HepG2 (cell line): ENCODE results near the gene TMEM250. TPM values are rescaled to one million over a fixed set of nuclear protein-coding genes. Genes with fewer than 3 reads are reported as not detected.
A peak's percentile ranks its signal among the peaks of the same experiment; 100 is the strongest.

Experiments
- ATAC-seq: fragments of 200-7000 bp; cut with Tn5 transposase; 3 replicates; pipeline ENCODE4 v1.9.1; 2020; ENCODE audit warnings: mild to moderate bottlenecking, moderate library complexity
- BruUV-seq: library from RNA; stranded (reverse); fragments of 400-500 nt; replicated peaks from 2 replicates; lab custom pipeline; 2021; lab: Mats Ljungman, UMichigan
- CTCF ChIA-PET: fragments of 300-600 bp; formaldehyde crosslinking; extraction: SDS; loops from one replicate; lab custom pipeline; 2021; ENCODE audit warnings: low total read pairs, inconsistent platforms, low intra/inter-chr PET ratio; lab: Yijun Ruan, JAX
- POLR2A ChIA-PET: fragments of 350-600 bp; sonication (Branson Sonifier 250); formaldehyde crosslinking; loops from one replicate; lab custom pipeline; 2020; ENCODE audit warnings: antibody characterized with exemption, inconsistent platforms; lab: Yijun Ruan, JAX
- DNase-seq: peaks from one replicate; pipeline ENCODE4 v3.0.0-alpha.2; 2015; ENCODE audit warnings: low spot score
- FAIRE-seq: peaks from 3 replicates; lab custom pipeline; 2011; peaks lifted over from hg19 to GRCh38; lab: Jason Lieb, UNC
- H2AFZ ChIP-seq: one replicate; pipeline ENCODE4 v1.6.1; 2011; ENCODE audit warnings: low read length, inconsistent platforms
- H3K27ac ChIP-seq: fragments of 300-600 bp; 3 replicates; pipeline ENCODE4 v1.8.0; 2011; ENCODE audit warnings: mixed run types, mild to moderate bottlenecking, mixed read lengths, low read length, inconsistent platforms; ENCODE audit not compliant: insufficient read depth; ENCODE audit errors: extremely low read length
- H3K27me3 ChIP-seq, 2 experiments: fragments of 200-600 bp in 1 of 2; 2 replicates in 1 of 2; 3 replicates in 1 of 2; pipeline versions ENCODE4 v1.6.0 to v1.8.0; 2011; ENCODE audit warnings: low read length in 2 of 2, mild to moderate bottlenecking in 2 of 2, moderate library complexity in 2 of 2, inconsistent platforms in 1 of 2; ENCODE audit not compliant: insufficient read depth in 2 of 2, control insufficient read depth in 1 of 2
- H3K36me3 ChIP-seq, 2 experiments: fragments of 200-600 bp in 1 of 2; replicated peaks in 1 of 2; 2 replicates in 1 of 2; 3 replicates in 1 of 2; pipeline versions ENCODE4 v1.5.1 to v1.8.0; 2011; ENCODE audit warnings: low read length in 2 of 2, inconsistent platforms in 1 of 2; ENCODE audit not compliant: insufficient read depth in 2 of 2, control insufficient read depth in 1 of 2
- H3K4me1 ChIP-seq: 2 replicates; pipeline ENCODE4 v1.5.1; 2012; ENCODE audit warnings: low read length, inconsistent platforms; ENCODE audit not compliant: insufficient read depth
- H3K4me2 ChIP-seq: 2 replicates; pipeline ENCODE4 v1.6.0; 2011; ENCODE audit warnings: low read depth, low read length, inconsistent platforms
- H3K4me3 ChIP-seq, 3 experiments: fragments of 200-600 bp in 1 of 3; sonication (generic), shearing (Covaris generic) in 1 of 3; replicated peaks in 1 of 3; 2 replicates each; pipeline ENCODE4 v1.5.1; 2011 to 2016; ENCODE audit warnings: low read length in 3 of 3, inconsistent platforms in 2 of 3, low read depth in 2 of 3, mild to moderate bottlenecking in 2 of 3, control low read depth in 1 of 3, mixed read lengths in 1 of 3; ENCODE audit not compliant: insufficient read depth in 1 of 3
- H3K79me2 ChIP-seq: one replicate; pipeline ENCODE4 v1.6.1; 2011; ENCODE audit warnings: low read length, inconsistent platforms; ENCODE audit not compliant: insufficient read depth
- H3K9ac ChIP-seq: 2 replicates; pipeline ENCODE4 v1.6.0; 2011; ENCODE audit warnings: mild to moderate bottlenecking, low read depth, low read length, inconsistent platforms; ENCODE audit not compliant: insufficient read depth
- H3K9me3 ChIP-seq: 2 replicates; pipeline ENCODE4 v1.5.1; 2012; ENCODE audit warnings: mild to moderate bottlenecking, low read length
- H4K20me1 ChIP-seq: 2 replicates; pipeline ENCODE4 v1.6.0; 2011; ENCODE audit warnings: inconsistent platforms, mild to moderate bottlenecking, low read length, moderate library complexity; ENCODE audit not compliant: insufficient read depth
- CEBPB ChIP-seq: IDR thresholded peaks from 2 replicates; pipeline ENCODE4 v1.6.1; 2011; ENCODE audit warnings: low read depth, low read length, improper control_type of control experiment, borderline replicate concordance
- CEBPG ChIP-seq: IDR thresholded peaks from 2 replicates; pipeline ENCODE4 v1.6.1; 2016
- CTCF ChIP-seq: sonication (generic); formaldehyde crosslinking; IDR thresholded peaks from 2 replicates; pipeline ENCODE4 v1.5.0; 2020; ENCODE audit warnings: mild to moderate bottlenecking, missing genetic modification reagents, moderate library complexity
- SMC3 ChIP-seq: IDR thresholded peaks from 2 replicates; pipeline ENCODE4 v1.6.1; 2011; ENCODE audit warnings: low read length, improper control_type of control experiment
- STAG1 ChIP-seq: sonication (generic); formaldehyde crosslinking; IDR thresholded peaks from 2 replicates; pipeline ENCODE4 v1.4.0; 2020; ENCODE audit warnings: missing genetic modification reagents
- ZNF841 ChIP-seq: sonication (generic); formaldehyde crosslinking; IDR thresholded peaks from 2 replicates; pipeline ENCODE4 v1.8.1; 2023; ENCODE audit warnings: missing genetic modification reagents, borderline replicate concordance
- WGBS: methylation state at CpG from one replicate; pipeline ENCODE4 v1.1.6; 2017; ENCODE audit warnings: low lambda C conversion rate; 5-methylcytosine and 5-hydroxymethylcytosine counted together
- in situ Hi-C: cut with HindIII; loops from 2 replicates; pipeline ENCODE4 v1.10.0; 2017; ENCODE audit warnings: low pct_unique_long_range_greater_than_20kb; ENCODE audit not compliant: extremely low pct_ligation_motif_present
- intact Hi-C: fragments of 100-400 bp; cut with micrococcal nuclease; formaldehyde crosslinking; loops from one replicate; pipeline ENCODE4 v1.10.0; 2022; ENCODE audit not compliant: unreplicated experiment
- polyA plus RNA-seq, 8 experiments: library from polyadenylated mRNA; depleted of rRNA in 3 of 8; stranded (reverse) in 7 of 8; unstranded in 1 of 8; fragments of >200 nt; fragmentation: Illumina TruSeq in 4 of 8; extraction: Trizol in 4 of 8; gene quantifications; 2 replicates each; pipeline versions ENCODE4 v1.2.1 to v1.2.3, GENCODE V29; 2011 to 2016; ENCODE audit warnings: low read depth in 4 of 8, missing spikeins in 1 of 8, mixed read lengths in 1 of 8; ENCODE audit not compliant: insufficient read depth in 1 of 8
- total RNA-seq, 5 experiments: library from RNA; depleted of rRNA; stranded (reverse); fragments of >200 nt; fragmentation: Illumina TruSeq; extraction: Trizol; gene quantifications; 2 replicates each; pipeline ENCODE4 v1.2.3, GENCODE V29; 2016; ENCODE audit warnings: low read depth in 1 of 5
- TF ChIP-seq, protein P1 (sequence below): sonication (generic); formaldehyde crosslinking; IDR thresholded peaks from 2 replicates; pipeline ENCODE4 v1.5.0; 2020; ENCODE audit warnings: mild to moderate bottlenecking, missing genetic modification reagents

Gene TMEM250
- total and polyA plus RNA-seq, 2 of the 13 experiments (the other 11 are each of a cell fraction or from before 2014, with no cell fraction given), result 5.5 to 13.9 TPM

- BruUV-seq, result no TSS peak
- intact Hi-C loops, result no loop called here
- peaks cover 13% of the 10 kb centered on the region for H3K4me1 ChIP-seq
- DNase-seq (peak; percentile 31), FAIRE-seq (no peak), ATAC-seq (peak; percentile 63)
- H3K27ac ChIP-seq, result no peak overlapping the region
- H3K4me2 ChIP-seq, result peak overlapping the region; percentile 39; the same call in 1 of the 2 replicates
- H3K9ac ChIP-seq, result no peak overlapping the region
- H3K36me3 ChIP-seq, result no peaks in the 10 kb centered on the region
- H3K9me3 ChIP-seq, result no peaks in the 10 kb centered on the region
- H4K20me1 ChIP-seq, result no peaks in the 10 kb centered on the region
- ChIA-PET CTCF (interaction anchor here (1.1 to 1.8 kb wide), 2 partner anchors 33 to 83 kb away, joined by 3 to 7 read pairs; no protein-coding TSS in a partner anchor), POLR2A (no interaction called here)
- H3K4me3 ChIP-seq, result peak overlapping the region in 1 of 3 experiments; percentile 43; a peak in 1 of 6 replicates
- no peaks in the 10 kb centered on the region for H3K79me2 ChIP-seq
- H2AFZ ChIP-seq, result no peak overlapping the region
- no peak for TF ChIP-seq ZNF841 (CRISPR knock-in tag)
- TF ChIP-seq CEBPB, result 0 out of 2 replicates have a peak, but pooled peaks have one; percentile 8
- peak; percentile 74 for TF ChIP-seq STAG1
- TF ChIP-seq, protein P1, sequence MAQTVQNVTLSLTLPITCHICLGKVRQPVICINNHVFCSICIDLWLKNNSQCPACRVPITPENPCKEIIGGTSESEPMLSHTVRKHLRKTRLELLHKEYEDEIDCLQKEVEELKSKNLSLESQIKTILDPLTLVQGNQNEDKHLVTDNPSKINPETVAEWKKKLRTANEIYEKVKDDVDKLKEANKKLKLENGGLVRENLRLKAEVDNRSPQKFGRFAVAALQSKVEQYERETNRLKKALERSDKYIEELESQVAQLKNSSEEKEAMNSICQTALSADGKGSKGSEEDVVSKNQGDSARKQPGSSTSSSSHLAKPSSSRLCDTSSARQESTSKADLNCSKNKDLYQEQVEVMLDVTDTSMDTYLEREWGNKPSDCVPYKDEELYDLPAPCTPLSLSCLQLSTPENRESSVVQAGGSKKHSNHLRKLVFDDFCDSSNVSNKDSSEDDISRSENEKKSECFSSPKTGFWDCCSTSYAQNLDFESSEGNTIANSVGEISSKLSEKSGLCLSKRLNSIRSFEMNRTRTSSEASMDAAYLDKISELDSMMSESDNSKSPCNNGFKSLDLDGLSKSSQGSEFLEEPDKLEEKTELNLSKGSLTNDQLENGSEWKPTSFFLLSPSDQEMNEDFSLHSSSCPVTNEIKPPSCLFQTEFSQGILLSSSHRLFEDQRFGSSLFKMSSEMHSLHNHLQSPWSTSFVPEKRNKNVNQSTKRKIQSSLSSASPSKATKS (CRISPR knock-in tag), result no peak
- peak; percentile 66 for TF ChIP-seq SMC3
- TF ChIP-seq CTCF, result peak; percentile 78
- 0 out of 2 replicates have a peak, but pooled peaks have one; percentile 32 for TF ChIP-seq CEBPG (CRISPR knock-in tag)
- WGBS, result no CpG with 5 or more reads among the region's 16 CpGs
- in situ Hi-C loops, result no loop called here
- peaks cover 3 to 55% of the 10 kb centered on the region in 2 experiments; a peak in 4 of 5 replicates for H3K27me3 ChIP-seq
Measured at GRCh38 chr9:136143215-136144001, 24.7 kb upstream of the TMEM250 start.
